ENCODE results near the gene DYNLRB1.
"Not testable (repeated sequence)": the region's sequence is repeated elsewhere in the genome, so short reads cannot be mapped to it uniquely, and the experiment has no call there.

Gene DYNLRB1

DNA sequence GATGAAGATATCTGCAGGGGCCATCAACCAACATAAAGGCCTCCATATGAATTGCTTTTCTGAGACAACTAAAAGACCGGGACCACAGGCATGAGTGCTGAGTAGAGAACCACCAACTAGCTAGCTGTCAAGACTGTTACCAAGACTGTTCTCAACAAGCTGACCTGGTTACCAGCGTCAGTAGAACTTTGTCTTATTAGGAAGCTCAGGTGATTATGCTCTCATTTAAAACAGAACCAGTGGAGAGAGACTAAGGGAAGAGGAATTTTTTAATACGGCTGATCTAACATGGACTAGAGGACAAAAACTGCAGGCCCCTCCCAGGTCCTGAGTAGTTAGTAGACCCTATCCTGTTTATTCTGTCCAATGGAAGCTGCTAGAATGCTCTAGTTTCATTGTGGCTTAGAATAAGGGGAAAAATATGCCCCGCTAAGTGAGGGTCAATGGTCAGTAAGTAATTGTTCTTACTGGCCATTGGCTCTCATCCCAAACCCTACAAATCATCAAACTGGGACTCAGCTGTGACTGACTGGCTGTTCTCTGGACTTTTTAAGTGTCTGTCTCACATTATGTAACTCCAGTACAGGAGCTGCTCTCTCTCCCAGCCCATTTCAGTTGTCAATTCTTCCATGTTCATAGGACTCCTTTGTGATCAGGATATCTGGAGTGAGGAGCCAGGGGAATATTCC, 3.8 kb upstream of the DYNLRB1 start:
- DNase-seq: no peak

DNA sequence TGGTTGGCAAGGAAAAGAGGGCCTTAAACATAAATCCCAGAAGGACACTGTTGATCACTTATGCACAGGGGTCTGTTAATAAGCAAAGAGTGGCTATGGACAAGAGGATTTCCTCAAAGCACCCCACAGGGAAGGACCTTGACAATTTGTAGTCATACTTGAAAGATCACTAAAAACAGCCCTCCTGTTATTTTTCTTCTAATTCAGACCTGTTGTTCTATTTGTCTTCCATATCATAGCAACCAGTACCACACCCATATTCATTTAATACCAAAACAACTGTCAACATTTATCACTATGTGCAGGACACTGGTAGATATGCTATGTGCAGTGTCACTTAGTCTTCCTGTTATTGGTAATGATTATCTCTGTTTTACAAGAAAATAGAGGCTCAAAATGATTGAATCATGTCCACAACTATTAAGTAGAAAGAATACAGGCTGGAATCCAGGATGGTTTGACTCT, 3.2 kb upstream of the DYNLRB1 start:
- no peak for DNase-seq

DNA sequence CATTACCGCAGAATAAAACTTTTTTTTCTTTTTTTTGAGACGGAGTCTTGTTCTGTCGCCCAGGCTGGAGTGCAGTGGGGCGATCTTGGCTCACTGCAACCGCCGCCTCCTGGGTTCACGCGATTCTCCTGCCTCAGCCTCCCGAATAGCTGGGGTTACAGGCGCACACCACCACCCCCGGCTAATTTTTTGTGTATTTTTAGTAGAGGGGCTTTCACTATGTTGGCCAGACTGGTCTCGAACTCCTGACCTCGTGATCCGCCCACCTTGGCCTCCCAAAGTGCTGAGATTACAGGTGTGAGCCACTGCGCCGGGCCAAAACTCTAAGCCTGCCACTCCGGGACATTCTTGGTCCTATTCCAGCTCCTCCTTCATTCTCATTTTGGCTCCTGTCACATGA, 2.2 kb upstream of the DYNLRB1 start:
- not testable (repeated sequence) for DNase-seq

DNA sequence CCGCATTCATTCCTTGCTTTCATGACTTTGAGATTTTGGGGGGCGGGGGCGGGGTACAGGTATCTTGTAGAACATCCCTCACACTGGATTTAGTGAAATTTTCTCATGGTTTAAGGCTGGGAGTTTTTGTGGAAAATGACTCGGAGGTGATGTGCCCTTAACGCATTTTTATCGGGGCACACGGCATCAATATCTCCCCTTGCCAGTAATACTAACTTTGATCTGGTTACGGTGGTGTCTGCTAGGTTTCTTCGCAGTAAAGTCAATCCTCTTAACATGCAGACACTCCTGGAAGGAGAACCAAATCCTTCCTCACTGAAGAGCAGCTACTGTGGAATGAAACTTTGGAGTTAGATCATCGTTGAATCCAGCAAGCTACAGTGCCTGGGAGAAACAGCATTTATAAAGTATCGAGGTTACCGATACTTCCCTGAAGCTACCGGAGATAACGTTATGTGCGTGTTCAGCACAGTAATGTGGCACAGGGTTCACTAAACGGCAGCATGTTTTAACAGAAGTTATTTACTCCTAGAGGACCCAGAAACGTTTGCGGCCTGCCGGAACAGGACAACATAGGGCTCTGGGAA, 1.2 kb upstream of the DYNLRB1 start:
- no peak for DNase-seq

DNA sequence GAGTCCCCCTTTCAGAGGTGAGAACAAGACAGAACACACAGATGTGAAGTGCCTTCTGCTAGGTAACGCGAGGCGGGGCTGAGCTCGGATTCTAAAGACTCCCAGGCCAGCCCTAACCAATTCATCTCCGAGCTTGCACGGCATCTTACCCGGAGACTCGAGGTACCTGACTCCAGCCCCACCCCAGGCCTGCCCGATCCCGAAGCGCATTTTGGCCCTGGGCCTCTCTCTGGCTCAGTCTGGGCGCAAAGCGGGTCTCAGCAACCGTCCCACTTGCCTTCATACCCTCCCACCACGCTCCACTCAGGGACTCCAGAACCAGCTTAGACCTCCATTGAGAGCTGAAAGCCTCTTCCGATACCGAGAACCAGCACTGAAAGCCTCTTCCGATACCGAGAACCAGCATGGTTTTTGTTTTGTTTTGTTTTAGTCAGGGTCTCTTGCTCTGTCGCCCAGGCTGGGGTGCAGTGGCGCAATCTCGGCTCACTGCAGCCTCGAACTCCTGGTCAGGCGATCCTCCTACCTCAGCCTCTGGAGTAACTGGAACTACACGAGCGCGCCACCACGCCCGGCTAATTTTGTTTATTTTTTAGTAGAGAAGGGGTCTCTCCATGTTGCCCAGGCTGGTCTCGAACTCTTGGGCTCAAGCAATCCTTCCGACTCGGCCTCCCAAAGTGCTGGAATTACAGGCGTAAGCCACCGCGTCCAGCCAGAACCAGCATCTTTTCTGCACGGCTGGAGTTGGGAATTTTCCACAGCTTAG, 557 bp upstream of the DYNLRB1 start:
- DNase-seq: peak; percentile 30

DNA sequence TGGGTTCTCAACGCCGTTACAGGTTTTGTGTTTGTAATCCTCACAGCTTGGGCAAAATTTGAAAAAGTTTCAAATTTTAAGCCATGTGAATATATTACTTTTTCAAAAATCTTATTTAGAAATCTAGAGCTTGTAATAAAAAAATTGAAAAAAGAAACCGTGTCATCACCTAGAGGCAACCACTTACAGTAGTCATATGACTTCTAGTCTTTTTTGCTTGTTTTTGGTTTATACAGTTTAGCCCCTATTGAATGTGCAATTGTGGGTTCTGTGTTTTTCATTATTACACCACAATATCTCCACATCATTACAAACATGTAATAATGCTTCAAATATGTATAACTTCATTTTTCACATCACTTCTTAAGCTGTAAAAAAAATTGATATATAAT, 888 bp downstream of the DYNLRB1 start:
- no peak for DNase-seq

DNA sequence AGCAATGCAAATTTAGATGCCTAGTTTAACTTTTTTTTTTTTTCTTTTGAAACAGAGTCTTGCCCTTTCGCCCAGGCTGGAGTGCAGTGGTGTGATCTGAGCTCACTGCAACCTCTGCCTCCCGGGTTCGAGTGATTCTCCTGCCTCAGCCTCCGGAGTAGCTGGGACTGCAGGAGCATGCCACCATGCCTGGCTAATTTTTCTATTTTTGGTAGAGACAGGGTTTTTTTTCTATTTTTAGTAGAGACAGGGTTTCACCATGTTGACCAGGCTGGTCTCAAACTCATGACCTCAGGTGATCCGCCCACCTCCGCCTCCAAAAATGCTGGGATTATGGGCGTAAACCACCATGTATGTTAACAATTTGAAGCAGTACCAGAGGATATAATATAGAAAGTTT, 2.6 kb downstream of the DYNLRB1 start:
- DNase-seq: not testable (repeated sequence)

DNA sequence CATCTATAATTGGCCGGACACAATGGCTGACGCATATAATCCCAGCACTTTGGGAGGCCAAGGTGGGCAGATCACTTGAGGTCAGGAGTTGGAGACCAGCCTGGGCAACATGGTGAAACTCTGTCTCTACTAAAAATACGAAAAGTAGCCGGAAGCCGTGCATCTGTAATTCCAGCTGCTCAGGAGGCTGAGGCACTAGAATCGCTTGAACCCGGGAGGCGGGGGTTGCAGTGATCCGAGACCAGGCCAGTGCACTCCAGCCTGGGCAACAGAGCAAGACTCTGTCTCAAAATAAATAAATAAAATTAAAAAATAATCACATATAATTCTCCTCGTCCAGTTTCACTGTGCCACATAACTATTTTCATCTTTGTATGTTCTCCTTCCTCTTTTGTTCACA, 3.6 kb downstream of the DYNLRB1 start:
- not testable (repeated sequence) for DNase-seq

DNA sequence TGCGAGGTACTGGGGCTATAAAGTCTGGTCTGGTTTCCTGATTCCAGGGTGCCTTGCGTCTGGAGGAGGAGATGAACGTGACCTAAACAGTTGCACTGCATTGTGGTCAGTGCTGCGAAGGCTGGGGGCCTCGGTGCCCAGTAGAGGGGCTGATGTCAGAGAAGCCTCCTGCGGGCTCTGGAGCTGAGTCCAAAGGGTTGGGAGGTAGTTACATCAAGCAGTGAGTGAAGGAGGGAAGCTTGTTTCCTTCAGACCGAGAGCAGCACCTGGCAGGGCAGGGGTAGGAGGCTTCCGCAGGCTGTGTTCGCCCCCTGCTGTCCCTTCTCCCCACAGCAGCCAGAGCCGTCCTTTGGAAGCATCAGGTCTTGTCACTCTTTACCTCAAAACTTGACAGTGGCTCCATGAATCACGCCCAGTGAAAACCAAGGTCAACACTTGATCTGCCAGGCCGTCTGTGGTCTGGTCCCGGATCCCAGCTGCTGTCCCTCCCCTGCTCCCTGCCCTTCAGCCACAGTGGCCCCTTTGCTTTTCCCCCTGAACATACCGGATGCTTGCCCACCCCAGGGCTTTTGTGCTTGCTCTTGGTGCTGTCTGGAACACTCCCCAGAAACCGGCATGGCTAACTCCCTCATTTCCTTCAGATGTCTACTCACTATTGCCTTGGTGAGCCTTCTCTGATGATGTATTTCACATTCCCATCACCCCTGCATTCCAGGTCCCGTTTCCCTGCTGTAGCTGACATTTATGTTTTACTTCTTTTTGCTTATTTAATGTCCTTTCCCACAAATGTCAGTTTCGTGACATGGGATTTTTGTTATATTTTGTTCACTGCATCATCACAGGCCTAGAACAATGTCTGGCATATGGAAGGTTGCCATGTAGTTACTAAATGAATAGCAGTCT, 7.0 kb downstream of the DYNLRB1 start:
- peak; percentile 49 for DNase-seq

DNA sequence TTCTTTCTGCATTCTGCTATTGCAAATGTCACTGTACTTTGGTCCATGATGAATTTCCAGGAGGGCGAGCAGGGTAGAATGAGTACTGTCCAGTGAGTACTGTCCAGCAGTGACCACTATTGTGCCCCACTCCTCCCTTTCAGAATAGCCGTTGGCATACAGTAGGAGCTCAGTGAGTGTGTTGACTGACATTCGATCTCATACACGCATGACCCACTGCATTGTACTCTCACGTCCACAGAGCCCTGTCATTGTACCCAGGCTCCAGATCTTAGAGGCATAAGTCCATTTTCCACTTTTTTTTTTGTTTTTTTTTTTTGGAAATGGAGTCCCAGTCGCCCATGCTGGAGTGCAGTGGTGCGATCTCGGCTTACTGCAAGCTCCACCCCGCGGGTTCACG, 8.2 kb downstream of the DYNLRB1 start:
- DNase-seq: no peak

DNA sequence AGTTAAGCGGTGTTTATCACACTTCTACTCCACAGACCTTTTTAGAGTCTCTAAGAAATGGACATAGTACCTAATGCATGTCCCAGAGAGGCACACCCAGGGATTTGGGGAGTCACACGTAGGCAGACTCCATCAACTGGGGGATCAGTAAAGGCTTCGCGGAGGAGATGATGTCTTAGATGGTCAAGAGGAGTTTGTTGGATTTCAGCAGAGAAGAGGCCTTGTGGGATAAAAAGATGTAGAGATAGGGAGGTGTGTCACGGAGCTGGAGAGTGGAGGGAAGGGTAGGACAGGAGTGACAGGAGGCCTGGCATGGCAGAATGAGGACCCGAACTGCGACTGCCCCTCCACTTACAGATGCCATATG, 9.1 kb downstream of the DYNLRB1 start:
- no peak for DNase-seq

DNA sequence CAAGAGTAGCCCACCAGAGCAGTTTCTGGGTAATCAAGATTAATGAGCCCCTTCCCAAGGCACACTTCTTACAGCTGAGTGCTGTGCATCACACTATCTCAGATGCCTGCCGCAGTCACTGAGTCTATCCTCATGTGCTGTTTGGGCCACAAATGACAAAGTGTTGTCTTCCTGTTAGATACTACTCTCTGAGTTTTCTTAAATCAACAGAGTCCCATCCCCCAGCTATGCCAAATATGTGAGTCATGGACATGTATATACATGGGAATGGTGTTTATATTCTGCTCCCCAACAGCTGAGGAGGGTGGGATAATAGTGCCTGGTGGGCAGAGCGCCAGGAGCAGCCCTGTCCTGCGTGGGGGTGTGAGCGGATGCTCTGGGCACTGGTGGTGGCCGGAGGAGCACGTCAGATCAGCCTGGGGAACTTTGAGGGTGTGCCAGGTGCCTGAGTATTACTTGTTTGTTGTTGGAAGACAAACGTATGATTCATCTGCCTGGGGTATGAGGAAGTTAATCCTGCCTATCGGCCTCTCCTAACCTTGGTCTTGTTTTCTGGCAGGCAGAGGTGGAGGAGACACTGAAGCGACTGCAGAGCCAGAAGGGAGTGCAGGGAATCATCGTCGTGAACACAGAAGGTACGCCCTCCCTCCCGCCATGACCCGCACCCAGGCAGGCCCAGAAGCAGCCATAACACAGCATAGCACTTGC, 9.6 kb downstream of the DYNLRB1 start:
- peak; percentile 99 for DNase-seq

DNA sequence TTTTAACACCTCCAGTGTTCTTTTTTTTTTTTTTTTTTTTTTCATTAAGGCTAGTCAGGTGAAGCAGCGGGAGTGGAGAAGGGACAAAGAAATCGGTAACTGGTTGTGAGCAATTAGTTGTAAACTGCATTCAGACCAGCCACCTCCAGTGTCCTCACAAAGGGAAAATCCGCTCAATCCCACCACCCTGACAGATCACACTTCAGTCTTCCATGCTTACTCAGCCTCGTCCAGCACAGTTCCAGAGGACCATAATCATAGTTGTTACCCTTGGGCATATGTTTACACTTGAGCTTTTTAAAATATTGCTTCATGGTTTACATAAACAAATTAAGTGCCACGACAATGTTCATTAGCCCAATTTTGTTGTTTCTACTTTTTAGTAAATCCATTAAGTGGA, 10.2 kb downstream of the DYNLRB1 start:
- no peak for DNase-seq

DNA sequence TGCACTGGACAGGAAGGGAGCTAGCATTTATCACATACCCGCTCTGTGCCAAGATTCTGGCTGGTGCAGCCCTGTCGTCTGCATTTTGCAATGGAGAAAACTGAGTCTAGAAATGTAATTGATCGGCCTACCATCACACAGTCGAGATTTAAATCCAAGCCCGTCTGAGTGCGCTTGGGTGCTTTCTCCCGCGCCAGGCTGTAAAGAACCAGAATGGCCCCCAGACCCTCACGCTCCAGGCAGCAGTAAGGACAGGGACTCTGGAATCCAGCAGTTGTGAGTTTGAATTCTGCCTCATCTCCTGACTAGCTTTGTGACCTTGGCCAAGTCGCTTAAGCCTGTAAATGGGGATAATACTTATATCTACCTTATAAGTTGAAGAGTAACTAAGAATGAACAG, 10.8 kb downstream of the DYNLRB1 start:
- DNase-seq: no peak

DNA sequence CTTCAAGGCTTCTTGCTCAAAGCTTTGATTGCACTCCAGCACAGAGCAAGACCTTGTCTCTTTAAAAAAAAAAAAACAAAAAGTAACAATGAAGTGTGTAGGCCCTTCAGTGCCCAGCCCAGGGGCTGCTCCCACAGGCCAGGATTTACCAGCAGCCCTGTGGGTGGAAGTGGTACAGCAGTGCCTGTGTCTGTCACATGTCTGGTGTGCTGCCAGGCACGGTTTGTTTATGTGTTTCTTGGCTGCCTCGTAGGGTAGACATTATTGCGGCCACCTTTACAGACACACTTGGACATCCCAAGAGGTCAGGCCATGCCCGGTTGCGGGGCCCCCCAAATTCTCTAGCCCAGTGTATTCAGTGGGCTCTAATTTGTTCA, 12.7 kb downstream of the DYNLRB1 start:
- no peak for DNase-seq

DNA sequence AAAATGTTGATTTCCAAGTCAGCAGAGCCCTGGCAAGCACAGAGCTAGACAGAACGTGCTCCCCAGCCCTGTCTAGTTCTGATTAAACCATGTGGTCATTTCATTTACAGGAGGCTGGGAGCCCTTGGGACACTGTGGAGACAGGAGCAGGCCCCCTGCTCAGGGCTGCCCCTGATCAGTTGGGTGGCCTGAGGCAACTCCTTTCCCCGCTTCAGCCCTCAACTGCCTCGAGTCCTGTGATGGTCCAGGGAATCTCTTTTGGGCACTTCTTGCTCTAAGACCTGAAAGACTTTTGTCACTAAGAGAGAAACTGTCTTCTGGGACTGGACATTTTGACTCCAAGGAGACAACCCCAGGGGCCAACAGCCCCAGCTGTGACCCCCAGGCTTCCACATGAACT, 13.5 kb downstream of the DYNLRB1 start:
- DNase-seq: no peak

DNA sequence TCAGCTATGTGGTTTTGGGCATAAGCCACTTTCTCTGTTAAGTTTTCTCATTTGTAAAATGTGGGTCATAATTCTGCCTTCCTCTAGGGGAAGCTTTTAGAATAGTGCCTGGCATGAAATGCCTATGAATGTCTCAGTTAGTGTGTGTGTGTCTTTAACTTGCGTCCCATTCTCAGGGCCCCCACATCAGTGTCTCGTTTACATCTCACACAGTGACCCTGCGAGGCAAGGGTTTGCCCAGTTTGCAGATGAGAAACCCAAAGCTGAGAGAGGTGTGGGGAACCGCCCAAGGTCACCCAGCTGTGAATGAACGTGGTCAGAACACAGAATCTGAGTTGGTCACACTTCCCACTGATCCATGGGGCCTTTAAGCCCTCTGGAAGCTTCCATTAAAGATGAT, 14.1 kb downstream of the DYNLRB1 start:
- no peak for DNase-seq

DNA sequence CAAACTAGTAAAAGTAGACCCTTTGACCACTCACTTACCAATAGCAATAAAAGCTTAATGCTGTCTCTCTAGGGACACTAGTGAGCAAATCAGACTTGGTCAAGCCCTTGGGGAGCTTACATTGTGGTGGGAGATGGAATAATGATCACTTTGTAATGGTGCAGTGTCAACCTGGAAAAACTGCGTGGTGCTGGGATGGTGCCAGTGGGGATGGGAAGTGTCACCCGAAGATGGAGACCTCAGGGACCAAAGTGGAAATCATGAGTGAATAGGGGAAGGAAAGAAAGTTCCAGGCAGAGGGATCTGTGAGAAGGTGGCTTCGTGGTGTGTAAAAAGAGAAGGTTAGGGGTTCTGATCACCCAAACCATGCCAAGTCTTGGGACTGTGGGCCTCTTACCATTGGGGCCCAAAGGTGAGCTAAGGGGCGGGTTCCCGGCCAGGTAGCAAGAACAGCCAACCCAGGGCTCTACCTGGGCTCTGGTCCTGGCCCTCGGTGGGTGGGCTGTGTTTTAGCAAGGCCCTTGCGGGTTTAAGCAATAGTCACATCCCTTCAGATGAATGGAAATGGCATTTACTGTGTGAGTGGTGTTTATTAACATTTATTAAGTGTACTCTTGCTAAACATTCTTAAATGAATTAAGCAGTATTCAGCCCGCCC, 15.5 kb downstream of the DYNLRB1 start:
- DNase-seq: no peak

DNA sequence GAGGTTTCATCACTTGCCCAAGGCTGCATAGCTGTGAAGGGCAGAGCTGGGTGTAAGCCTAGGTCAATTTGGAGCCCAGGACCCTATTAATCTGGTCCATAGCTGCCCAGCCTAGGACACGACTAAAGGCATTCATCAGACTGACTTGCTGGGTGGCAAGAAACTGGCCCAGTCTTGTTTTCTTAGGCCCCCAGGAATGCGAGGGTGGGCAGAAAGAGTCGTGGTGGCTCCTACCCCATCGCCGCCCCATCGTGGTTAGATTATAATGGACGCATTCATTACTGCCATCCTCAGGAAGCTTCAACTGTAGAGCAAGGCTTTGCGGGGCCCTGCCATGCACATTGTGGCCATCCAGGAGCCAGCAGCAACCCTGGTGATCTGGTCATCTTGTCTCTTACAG, 16.1 kb downstream of the DYNLRB1 start:
- no peak for DNase-seq

DNA sequence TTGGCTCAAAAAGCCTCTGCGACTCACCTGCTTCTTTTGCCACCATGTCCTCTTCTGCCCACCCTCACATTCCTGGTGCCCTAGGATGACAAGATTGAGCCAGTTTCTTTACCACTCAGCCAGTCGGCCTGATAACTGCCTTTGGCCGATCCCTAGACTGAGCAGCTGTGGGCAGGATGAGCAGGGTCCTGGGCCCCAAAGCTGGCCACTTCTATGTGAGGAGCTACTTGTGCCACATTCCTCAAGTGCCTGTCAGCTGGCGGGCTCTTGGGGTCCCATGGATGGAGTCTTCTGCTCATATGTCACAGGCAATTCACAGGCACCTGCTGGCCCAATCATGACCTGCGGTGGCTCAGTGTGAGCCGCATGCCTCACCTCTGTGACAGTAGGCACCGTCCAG, 16.5 kb downstream of the DYNLRB1 start:
- no peak for DNase-seq

DNA sequence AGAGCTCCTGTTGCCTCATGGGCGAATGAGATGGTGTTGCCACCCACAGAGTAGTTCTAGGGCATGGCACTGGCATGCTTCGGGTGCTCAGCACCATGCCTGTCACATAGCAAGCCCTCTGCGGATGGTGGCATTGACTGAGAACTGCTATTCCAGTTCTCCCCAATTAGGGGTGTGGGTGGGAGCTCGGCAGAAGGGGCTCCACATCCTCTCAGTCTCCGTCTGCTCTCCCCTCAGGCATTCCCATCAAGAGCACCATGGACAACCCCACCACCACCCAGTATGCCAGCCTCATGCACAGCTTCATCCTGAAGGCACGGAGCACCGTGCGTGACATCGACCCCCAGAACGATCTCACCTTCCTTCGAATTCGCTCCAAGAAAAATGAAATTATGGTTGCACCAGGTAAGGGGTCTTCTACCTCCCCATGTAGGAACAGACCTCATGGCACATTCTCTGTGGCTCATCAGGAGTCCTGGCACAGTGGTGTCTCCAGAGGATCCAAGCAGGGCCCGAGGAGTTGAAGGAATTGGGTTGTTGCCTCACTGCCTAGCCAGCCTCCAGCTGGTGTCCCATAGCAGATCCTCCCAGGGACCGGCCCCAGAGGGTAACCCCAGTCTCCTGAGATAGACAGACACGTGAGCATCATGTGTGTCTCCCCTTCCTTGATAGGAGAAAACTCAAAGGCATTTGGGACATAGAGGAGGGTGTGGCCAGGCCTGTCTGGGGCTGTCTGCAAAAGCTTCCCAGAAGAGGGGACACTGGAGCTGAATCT, 18.4 kb downstream of the DYNLRB1 start:
- no peak for DNase-seq
